ENCODE results near the gene FUT8.
A peak's percentile ranks its signal among the peaks of the same experiment; 100 is the strongest.

FUT8 gene

DNA sequence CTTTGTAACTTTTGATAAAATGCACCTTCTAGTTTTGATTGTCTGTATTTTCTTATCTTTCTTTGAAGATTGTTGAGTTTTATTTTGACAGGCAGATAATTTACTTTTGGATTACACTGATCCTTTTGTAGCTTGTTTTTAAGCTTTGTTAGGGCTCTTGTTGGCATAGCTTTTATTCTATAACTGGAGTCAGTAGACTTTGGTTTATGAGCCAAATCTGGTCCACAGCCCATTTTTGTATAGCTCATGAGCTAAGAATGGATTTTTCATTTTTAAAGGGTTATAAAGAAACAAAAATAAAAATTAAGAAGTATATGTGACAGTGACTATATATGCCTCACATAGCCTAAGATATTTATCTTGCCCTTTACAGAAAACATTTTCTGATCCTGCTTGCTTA lies 142.3 kb downstream of the FUT8 start:
- FAIRE-seq (no peak), DNase-seq (ENCODE audit: low spot score) (no peak)

DNA sequence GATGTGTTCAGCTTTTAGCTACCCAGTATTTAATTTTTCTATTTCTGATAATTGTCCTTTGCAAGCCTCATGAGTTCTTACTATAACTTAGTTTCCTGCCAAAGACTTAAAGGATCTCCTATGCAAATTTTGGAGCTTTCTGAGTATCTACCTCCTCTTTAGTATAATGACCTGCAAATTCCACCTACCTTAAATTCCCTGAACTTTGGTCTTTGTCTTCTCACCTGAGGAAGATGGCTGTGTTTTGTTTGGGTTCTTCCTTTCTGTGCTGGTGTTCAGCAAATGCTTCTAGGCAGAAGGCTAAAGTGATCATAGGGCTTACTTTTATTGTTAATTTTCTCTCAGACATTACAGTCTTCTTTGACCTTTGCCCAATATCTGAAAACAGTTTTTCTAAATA lies 142.8 kb downstream of the FUT8 start:
- FAIRE-seq (no peak), DNase-seq (ENCODE audit: low spot score) (no peak)

DNA sequence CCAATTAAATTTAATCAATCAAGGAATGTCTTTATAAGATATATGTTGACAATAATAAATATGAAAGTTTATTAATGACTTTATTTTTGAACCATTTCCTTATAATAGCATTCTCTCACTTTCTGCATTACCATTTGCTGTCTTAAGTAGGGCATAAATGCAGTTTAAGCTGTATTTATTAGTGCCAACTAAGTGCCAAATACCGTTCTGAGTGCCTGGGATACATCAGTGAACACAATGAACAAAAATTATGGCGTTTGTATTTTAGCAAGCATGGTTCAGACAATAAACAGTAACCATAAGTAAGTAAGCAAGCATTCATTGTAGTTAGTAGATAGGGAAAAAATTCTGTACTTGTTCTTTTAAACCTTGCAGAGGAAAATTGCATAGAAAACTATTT lies 145.8 kb downstream of the FUT8 start:
- FAIRE-seq = no peak

DNA sequence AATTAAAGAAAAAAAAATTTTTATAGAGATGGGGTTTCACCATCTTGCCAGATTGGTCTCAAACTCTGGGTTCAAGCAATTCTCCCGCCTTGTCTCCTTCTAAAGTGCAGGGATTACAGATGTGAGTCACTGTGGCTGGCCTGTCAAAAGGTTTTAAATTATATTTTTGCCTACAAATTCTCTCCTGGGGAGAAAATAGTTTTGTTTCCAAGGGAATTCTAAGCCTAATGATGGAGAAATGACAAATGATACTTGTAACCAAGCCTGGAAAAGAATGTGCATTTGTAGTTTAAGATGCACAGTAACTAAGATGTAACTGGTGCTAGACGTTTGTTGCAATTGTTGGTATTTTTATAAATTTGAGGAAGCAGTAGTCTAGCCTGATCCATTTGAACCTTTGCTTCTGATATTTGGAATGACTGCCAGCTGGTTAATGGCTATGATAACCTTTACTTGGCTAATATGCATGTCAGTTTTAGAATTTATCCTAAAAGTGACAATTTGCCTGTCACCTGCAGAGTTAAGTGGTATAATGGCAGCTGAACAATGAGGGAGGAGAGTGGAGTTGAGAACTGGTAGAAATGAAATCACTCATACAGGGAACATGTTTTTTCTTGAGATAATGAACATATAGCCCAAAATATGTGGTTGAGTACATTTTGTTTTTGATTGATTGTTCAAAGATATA lies 148.0 kb downstream of the FUT8 start:
- DNase-seq (ENCODE audit: low spot score) = peak; percentile 10
- FAIRE-seq = no peak

More for the DNA sequence above, 145.8 kb downstream of the FUT8 start:
- DNase-seq (ENCODE audit: low spot score) = no peak

DNA sequence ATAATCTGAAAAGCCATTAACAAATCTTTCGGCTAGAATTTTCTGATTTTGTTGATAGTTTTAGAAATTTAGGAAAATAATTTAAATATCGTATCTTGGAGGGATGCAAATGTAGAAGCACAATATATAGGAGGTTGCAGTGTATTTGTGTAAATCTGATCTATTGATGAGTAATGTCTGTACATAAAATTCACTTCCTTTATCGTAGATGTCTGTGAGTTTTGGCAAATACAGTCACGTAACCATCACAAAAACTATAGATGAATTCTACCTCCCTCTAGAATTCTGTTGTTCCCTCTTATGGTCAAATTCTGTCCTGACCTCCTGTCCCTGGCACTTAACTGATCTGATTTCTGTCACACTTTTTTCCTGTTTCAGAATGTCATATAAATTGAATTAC lies 151.8 kb downstream of the FUT8 start:
- no peak for FAIRE-seq
- DNase-seq (ENCODE audit: low spot score) = no peak

DNA sequence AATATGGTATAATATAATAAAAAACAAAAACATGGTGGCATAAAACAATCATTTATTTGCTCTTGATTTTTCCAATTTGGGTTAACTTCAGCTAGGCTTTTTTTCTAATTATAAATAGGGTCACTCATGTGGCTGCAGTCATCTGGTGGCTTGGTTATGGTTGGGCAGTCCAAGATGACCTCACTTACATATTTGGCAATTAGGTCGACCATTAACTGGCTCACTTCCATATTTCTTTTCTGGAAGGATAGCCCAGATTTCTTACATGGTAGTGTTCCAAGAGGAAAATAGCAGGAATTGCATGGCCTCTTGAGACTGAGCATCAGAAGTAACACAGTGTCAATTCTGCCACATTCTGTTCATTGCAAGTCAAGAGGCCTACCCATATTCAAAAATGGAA lies 153.4 kb downstream of the FUT8 start:
- peak; percentile 86 for FAIRE-seq
- DNase-seq (ENCODE audit: low spot score) = peak; percentile 67

DNA sequence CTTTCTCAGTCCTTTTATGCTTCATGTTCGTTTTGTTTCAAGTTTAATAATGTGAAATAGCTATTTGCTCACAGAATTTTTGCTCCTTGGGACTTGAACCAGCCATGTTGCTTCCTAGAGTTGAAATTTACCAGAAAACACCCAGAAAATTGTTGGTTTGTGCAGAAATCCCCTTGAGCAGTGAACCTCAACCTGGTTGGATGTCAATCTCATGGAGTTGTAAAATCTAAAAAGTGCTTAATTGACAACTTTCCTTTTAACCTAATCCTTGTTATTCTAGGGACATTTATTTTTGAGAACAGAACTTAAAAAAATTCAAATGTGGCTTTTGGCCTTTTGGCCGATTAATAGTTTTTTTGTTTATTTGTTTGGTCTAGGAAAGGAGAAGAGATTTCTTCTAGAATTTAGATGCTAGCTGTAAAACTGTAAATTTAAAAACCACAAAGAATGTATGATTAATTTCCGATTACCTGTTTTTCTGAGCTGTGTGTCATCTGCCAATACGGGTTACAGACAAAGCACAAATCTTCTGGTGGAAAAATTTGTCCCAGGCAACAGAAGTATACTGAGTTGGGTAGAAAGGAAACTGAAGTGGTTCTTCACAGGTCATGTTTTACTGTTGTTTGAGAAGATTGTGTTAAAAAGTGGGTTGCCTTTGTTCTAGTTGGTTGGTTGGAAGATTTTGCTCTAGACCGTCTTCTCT lies 154.4 kb downstream of the FUT8 start:
- peak; percentile 35 for DNase-seq (ENCODE audit: low spot score)
- peak; percentile 53 for FAIRE-seq

DNA sequence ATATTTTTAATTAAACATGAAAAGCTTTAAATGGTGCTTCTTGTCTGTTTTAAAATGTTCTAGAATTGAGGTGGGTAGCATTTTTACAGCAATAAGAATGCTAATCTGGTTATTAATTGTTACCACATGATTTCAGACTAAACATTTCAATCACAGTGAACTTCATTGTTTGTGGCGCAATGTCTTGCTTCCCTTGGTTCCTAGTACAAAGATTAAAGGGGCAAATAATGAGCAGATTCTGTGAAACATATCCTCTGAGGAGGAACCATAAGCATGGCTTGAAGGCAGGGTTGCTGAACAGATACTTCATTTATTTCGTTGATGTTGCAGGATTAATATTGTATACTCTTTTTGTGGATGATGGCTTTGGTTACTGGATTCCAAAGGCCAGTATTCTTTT lies 162.1 kb downstream of the FUT8 start:
- FAIRE-seq (no peak), DNase-seq (ENCODE audit: low spot score) (no peak)

DNA sequence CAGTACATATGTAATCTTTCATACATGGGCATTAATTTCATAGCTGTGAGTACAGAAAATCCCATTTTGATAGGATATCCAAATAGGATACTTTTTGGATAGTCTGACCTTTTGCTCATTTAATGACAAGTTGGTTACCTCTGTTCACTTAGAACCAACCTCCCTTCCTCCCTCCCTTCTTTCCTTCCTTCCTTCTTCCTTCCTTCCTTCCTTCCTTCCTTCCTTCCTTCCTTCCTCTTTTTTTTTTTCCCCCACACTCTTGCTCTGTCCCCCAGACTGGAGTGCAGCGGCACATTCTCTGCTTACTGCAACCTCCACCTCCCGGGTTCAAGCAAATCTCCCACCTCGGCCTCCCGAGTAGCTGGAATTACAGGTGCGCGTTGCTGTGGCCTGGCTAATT lies 162.9 kb downstream of the FUT8 start:
- FAIRE-seq = no peak
- no peak for DNase-seq (ENCODE audit: low spot score)

DNA sequence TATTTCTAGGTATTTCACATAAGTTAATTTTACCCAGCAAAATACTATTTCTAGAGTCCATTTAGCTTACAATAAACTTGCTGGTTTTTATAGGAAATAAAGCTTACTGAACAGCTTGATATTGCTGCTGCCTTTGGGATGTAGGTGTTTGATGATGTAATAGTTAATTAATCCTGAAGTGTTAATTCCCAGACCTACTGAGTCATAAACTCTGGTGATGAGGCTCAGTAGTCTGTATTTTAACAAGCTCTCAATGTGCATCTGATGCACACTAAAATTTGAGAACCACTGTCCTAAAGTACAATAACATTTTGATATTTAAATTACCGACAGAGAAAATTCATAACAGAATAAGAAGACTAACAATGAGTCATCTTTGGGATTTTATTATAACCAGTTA lies 168.4 kb downstream of the FUT8 start:
- DNase-seq (ENCODE audit: low spot score) (no peak), FAIRE-seq (no peak)

DNA sequence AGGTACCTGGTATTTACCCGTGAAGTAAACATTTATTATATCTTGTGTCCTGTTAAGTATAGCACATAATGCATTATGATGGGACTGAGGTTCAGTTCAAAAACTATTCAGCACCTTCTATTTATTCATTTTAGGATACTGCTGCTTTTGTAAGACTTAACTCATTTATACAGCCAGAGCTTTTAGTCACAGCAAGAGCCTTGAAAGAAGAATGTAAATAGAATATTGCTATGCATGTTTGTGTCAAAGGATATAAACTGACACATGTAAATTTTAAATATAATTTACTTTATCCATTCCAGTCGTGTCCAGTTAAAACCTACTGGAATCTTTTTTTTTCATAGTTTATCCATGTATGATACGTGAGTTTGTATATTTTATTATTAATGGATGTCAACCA lies 168.8 kb downstream of the FUT8 start:
- no peak for DNase-seq (ENCODE audit: low spot score)
- FAIRE-seq = no peak

DNA sequence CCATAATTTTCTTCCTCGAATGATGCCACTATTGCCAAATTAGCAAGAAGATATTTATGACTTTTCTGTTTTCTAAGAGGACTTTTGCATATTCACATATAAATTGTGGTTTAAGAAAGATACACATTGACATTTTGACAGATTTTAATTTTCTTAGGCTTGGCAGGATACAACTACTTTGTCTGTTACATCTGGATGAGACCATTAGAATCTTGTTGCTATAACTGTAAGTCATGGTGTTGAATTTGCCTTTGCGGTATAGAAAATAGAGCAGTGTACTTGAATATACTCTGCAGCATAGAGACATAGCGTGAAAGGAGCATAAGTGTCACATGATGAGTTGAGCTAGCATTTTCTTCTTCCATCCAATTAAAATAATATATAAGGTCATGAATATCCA lies 169.3 kb downstream of the FUT8 start:
- DNase-seq (ENCODE audit: low spot score) (no peak), FAIRE-seq (no peak)

DNA sequence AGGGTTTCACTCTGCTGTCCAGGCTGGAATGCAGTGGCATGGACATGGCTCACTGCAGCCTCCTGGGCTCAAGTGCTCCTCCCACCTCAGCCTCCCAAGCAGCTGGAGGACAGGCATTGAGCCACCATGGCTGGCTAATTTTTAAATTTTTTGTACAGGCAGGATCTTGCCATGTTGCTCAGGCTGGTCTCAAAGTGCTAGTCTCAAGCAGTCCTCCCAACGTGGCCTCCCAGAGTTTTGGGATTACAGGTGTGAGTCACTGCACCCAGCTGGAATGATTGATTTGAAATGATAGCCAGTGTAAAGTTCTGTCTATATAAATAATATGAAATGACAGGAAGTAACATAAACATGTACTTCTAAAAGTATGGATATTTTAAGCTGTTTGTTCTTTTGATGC lies 172.7 kb downstream of the FUT8 start:
- DNase-seq (ENCODE audit: low spot score) (no peak), FAIRE-seq (no peak)

DNA sequence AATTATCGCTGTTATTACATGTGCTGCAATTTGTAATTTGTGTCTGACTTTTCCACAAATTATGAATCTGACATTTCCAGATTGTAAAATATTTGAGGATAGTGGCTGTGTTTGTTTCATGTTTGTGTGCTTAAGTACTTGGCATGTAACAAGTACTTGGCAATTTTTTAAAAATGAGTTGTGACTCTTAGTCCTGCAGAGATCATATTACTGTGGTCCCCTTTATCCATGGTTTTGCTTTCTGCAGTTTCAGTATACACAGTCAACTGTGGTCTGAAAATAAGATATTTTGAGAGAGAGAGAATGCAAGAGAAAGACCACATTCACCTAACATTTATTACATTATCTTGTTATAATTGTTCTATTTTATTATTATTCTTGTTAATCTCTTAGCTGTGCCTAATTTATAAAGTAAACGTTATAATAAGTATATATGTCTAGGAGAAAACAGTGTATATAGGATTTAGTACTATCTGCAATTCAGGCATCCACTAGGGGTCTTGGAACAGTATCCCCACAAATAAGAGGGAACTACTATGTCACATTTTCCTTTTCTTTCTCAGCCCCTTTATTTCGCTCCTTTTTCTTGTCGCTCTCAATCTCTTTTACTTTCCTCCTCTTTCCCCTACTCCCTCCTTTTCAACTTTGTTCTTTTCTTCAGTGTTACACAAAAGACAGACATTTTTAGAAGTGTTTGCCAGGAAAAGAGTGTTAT lies 176.1 kb downstream of the FUT8 start:
- no peak for FAIRE-seq
- DNase-seq (ENCODE audit: low spot score) = no peak

DNA sequence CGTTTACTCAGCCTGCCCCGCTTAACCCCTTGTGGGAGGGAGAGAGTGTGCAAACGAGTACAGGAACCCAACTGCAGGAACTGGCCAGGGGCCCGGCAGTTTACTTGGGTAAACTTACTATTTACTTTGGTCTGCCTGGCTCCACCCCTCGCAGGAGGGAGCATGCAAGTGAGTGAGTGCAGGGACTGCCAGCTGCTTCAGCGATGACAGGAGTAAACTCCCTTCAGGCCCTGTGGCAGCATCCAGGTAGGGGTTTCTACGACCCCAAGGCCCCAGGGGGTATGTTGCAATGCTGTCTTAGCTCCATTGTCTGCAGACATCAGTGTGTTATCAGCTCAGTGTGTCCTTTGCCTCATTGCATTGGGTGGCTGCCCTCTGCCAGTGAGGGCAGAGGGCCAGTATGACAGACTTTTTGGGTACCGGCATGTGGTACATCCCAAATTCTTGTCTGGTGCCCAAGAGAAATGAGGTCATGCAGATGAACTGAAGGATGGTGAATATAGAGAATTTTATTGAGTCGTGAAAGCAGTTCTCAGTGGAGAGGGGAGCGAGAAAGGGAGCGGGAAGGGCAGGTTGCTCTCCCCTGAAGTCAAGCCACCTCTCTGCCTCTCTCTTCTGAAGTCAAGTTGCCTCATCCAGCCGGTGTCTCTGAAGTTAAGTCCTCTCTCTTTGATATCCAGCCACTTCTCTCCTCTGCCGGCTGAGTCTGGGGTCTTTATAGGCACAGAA lies 181.8 kb downstream of the FUT8 start:
- DNase-seq (ENCODE audit: low spot score) = no peak
- FAIRE-seq = no peak

DNA sequence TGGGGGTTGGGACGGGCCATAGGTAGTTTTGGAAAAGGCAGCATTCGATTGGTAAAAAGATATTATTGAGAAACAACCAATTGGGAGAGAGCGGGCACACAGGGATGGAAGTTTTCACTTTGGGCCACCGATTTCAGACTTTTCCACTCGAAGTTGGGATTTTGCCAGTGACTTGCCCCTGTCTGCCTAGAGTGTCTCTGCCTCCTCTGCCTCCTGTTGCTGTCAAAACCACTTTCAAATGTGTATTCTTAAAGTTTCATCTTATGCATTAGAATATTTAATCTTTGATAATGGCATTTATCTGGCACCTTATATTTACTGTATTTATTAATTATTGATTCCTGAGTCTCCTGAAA lies 182.3 kb downstream of the FUT8 start:
- no peak for DNase-seq (ENCODE audit: low spot score)
- no peak for FAIRE-seq

DNA sequence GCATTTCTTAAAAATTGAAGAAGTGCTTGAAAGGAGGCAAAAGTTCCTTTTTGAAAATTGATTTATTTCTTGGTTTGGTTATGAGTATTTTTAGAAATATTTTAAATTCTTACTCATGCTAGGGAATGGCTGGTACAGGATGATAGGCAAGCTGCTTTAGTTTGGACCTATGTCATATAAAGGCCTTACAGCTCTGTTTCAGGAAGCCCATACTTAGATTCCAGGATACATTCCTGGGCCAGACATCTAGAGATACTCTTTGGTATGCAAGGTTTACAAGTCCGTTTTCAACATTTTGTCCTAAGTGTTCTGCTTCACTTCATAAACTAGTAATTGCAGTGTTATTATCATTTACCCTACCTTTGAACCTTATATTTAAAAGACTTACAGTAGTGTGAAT lies 186.8 kb downstream of the FUT8 start:
- no peak for DNase-seq (ENCODE audit: low spot score)
- no peak for FAIRE-seq

DNA sequence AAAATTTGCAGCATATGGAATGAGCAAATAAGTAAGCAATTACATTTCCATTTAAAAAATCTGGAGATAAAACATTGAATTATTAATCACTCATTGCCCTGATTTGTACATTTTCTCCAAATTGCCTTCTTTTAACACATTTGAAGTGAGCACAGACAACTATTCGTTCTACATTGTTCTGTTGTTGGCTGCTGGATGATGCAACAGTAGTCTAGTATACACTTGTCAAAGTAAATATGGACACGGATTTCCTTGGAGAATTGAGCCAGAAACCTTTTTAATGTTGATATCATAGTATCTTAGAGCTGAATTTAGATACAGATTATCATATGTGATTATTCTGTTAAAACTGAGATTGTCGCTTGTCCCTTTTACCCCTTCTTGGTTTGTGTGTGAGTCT lies 188.2 kb downstream of the FUT8 start:
- no peak for DNase-seq (ENCODE audit: low spot score)
- no peak for FAIRE-seq

DNA sequence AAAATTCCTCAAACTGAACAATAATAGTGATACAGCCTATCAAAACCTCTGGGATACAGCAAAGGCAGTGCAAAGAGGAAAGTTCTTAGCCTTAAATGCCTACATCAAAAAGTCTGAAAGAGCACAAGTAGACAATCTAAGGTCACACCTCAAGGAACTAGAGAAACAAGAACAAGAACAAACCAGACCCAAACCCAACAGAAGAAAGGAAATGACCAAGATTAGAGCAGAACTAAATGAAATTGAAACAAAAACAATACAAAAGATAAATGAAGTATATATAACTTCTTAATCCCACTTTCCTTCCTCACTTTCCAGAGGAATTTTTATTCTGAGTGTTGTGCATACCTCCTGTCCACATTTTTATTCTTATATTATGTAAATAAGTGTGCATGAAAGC lies 192.0 kb downstream of the FUT8 start:
- FAIRE-seq (no peak), DNase-seq (ENCODE audit: low spot score) (no peak)

DNA sequence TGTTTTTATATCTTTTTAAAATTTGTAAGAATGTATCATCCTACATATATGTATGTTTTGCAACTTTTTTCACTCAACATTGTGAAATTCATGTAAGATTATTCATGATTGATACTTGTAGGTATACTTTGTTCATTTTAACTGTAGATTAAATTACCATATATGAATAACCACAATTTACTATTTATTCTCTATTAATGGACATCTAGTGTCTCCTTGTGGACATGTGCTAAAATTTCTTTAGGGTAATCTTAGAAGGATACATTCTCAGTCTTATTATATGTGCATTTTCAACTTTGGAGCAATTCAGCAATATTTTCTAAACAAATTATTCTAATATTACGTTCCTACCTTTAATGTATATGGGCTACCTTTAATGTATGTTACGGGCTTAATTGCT lies 192.4 kb downstream of the FUT8 start:
- no peak for FAIRE-seq
- no peak for DNase-seq (ENCODE audit: low spot score)

DNA sequence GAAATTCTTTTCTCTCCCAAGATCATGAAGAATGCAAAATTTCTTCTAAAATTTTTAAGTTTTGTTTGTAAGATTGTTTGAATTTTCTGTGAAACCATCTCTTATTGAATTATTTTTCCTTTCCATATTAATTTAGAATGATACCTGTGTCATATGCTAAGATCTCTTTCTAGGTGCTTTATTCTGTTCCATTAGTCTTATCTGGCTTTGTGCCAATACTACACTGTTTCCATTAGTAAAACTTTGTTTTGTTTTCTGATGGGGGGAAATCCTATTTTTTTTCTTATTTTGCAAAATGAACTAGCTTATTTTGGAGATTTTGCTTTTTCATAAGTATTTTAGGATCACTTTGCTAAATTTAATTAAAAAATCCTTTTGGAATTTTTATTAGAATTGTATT lies 193.9 kb downstream of the FUT8 start:
- DNase-seq (ENCODE audit: low spot score) (no peak), FAIRE-seq (no peak)

DNA sequence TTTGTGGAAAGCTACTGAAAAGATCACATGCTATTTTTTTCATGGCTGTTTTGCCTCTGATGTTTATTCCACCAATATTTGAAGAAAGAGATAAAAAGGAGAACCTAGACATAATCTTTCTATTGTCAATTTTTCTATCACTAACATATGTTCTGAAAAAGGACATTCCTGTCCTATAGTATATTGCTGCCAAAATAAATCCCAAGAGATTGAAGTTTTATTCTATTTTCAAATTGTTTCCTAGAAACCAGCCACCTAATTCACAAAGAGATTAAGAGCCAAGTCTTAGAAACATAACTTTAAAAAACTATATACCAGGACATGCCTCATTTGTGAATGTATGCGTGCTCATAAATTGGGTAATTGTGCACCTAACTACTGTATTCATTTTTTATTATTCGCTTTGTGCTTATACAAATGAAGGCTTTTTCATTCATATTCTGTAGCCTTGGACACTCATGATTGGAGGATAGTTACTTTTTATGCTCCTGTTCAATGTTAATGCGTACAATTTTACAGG lies 200.7 kb downstream of the FUT8 start:
- DNase-seq (ENCODE audit: low spot score) = no peak
- no peak for FAIRE-seq
